HG02571 (cell line): ENCODE data around the gene TYW1B.
"Not testable (repeated sequence)": the region's sequence is repeated elsewhere in the genome, so short reads cannot be mapped to it uniquely, and the experiment has no call there.

Experiments used
- ATAC-seq: cut with Tn5 transposase; IDR thresholded peaks from one replicate; pipeline ENCODE4 v1.9.1; 2021; ENCODE audit warnings: mild to moderate bottlenecking, moderate library complexity; ENCODE audit not compliant: unreplicated experiment

Gene TYW1B

DNA sequence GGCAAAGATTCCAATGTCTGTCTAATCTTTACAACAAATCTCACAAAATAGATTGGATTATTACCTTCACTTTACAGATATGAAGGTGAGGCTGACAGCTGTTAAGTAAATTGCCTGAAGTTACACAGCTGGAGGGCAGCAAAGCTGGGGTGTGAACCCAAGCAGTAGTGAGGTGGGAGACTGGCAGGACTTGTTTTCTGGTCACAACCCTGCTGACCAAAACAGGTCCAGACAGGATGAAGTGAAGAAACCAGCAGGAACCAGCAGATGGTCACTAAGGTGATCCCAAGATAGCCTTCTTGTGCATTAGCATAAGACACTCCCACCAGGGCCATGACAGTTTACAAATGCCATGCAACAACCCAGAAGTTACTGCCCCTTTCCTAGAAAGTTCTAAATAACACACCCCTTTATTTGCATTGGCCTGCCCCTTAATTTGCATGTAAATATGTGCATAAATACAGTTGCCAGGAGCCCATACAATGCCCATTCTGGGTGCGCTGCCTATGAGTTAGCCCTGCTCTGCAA, 195.2 kb downstream of the TYW1B start:
- not testable (repeated sequence) for ATAC-seq

DNA sequence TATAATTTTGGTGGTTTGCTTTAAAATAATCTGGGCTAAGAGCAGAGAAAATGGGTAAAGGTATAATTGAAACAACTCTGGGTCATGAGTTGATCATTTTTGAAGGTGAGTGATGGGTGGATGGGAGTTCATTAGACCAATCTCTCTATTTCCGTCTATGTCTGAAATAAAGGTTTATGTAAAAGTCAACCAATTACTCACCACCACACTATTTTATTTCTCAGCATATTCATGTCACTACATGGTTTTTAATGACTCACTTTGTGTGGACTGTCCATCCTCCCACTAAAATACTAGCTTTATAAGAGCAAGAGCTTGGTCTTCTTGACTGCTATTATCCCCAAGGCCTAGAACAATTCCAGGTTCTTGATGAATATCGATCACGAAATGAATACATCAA, 199.6 kb downstream of the TYW1B start:
- not testable (repeated sequence) for ATAC-seq

DNA sequence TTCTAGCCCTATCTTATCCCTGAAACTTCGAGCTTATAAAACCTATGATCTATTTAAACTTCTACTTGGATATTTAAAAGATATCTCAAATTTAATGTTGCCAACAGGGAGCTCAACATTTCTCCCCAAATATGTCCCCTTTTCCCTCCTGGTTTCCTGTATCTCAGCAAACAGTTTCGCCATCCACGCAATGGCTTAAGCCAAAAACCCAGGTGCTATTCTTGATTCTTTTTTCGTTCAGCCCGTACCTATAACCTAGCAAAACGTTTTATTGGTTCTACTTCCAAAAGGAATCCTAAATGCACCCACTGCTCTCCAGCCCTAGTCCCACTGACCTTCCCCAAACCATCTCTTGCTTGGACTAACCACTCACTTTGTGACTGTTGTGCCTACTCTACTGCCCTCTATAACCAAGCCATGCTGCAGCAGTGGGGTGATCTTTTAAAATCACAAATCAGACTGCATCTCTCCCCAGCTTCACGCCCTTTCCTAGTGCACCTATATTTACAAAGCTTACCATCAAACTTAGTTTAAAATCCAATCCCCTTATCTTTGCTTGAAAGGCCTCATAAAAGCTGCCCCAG, 201.5 kb downstream of the TYW1B start:
- peak; percentile 6 for ATAC-seq

DNA sequence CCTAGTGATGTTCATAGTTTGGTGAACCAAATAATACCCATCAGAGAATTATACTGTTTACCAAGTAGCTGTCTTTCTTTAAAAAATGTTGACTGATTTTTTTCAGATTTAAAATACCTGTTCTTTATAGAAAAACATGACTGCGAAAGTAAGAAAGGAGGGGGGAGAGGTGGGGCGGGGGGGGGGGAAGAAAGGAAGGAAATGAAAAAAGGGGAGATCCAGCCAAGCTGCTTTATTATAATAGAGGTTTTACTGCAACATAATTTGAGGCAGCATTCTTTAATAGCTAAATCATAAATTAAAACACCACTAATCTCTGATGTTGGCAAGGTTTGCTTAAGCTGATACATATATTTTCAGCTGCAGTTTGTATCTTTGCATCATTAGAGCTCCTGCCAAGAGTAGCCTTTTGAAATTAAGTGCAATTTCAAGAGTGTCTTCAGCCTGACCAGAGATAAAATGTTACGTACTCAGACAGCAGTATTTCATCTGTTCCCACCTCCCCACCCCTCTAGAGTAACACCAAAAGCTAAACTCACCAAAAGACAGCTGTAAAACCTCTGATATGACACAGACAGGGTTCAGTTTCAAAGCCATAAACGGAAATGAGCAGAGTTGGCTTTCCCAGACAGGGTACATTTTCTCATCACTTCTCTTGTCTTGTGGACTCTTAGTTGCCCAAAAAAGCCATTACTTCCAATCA, 202.1 kb downstream of the TYW1B start:
- peak; percentile 95 for ATAC-seq

DNA sequence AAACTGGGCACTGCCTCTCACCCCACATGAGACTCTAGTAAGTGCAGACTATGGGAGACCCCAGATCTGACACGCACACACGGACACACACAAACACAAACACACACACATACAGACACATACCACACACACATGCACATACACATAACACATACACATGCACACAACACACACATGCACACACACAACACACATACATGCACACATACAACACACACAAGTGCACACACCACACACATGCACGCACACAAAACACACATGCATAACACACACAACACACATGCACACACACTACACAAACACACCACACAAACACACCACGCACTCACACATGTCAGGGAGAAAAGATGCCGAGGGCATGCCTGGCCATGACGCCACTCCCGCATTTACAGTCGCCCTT, 205.5 kb downstream of the TYW1B start:
- ATAC-seq: no peak

DNA sequence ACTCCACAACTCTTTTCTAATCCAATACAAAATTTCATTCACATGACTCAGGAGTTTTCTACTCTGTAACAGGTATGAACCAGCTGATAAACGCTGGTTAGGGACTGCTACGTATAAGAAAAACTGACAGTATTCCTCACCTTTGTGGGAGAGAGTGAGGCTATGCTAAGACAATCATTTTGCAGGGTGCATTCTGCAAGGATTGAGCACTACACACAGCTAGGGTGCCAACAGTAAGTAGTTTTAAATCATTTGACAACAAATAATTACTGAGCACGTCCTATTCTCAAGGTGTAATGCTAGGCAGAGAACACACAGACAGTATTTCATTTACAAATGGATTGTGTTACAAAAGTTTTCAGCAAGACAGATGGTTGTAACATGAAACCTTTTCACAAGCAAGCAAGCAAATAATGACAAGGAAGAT, 206.2 kb downstream of the TYW1B start:
- not testable (repeated sequence) for ATAC-seq

DNA sequence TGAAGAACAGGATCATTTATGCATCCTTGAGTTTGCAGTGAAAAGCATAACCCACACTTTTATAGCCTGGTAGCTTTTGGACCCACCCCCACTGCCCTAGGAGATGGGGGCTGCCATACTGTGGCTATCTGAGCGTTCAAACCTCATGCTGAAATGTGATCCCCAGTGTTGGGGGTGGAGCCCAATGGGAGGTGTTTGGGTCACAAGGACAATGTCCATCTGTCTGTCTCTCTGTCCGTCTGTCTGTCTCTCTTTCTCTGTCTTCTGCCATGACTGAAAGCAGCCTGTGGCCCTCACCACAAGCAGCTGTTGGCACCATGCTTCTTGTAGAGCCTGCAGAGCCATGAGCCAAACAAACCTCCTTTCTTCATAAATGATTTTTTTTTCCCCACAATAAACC, 207.1 kb downstream of the TYW1B start:
- not testable (repeated sequence) for ATAC-seq

DNA sequence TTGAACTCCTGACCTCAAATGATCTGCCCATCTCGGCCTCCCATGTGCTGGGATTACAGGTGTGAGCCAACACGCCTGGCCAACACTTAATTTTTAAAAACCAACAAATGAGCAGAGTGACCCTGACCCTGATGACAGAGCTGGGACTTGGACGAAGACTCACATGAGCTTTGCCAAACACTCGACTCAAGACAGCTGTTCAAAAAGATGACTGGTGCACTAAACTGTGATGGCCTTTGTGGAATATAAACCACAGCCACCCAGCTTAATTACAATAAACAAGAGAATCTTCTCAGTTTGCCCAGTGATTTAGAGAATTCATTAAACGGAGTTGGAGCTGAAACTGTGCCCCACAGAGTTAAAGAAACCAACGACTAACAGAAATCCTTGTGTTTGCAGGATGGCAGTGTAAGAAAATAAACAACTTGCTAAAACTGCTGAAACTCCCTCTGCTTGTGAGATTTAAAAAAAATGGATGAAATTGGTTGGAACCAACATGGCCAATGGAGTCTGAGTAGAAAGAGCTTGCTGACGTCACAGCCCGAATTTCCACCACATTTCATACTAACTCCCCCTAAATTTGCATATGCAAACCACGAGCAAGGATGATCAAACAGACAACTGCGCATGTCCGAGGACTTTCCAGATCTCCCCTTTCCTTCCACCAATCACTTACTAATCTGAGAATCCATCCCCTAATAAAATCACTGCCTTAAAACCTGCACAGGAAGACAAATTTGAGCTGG, 209.4 kb downstream of the TYW1B start:
- not testable (repeated sequence) for ATAC-seq

DNA sequence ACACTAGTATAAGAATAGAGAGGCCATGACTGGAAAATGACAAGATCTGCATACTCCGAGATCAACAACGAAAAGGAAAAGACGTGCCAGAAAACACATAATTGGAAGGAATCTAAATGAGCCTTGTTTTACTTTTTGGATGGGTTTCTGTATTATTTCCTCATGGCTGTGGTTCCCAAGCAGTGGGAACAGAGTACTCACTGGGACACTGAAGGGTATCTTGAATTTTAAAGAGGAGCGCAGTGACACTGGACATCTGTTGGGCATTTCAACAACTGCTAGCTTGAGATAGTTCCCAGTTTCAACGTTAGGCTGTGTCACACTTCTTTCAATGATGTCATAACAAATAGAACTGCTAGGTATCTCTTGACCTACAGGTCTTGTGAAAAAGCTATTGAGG, 218.2 kb downstream of the TYW1B start:
- ATAC-seq: not testable (repeated sequence)

DNA sequence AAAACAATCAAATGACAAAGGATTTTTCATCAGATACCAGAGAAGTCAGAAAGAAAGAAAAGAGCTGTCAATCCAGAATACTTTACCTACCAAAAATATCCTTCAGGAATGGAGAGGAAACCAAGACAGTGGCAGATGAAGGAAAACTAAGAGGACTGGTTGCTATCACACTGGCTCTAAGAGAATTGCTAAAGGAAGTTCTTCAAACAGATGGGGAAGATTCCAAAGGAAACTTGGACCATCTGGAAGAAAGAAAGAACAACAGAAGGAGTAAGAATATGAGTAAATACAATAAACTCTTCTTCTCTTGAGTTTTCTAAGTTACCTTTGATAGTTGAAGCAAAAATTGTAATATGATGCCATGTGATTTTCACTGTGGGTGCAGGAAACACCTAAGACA, 220.0 kb downstream of the TYW1B start:
- ATAC-seq: not testable (repeated sequence)

DNA sequence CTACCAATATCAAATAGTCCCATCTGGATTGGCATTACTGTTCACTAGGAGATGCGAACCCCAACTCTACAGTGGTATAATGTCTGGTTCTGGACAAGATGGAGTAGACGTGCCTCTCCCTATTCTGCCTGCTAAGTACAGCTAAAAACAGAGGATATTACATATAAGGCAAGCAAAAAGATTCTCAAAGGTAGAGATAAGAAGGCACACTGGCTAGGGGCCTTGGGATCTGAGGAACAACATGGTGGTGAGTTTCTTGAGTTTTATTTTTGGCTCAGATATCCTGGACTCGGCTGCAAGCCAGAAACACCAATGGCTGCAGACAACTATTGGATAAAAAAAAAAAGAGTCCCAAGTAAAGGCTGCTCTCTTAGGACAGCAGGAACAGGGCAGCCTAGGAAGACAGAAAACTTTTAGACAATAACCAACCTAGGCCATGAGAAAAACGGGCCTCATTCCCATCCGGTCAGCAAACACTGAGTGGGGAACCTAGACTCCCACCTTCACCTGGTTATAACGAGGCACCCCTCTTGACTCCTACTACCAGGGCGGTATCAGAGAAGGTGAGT, 222.1 kb downstream of the TYW1B start:
- not testable (repeated sequence) for ATAC-seq

DNA sequence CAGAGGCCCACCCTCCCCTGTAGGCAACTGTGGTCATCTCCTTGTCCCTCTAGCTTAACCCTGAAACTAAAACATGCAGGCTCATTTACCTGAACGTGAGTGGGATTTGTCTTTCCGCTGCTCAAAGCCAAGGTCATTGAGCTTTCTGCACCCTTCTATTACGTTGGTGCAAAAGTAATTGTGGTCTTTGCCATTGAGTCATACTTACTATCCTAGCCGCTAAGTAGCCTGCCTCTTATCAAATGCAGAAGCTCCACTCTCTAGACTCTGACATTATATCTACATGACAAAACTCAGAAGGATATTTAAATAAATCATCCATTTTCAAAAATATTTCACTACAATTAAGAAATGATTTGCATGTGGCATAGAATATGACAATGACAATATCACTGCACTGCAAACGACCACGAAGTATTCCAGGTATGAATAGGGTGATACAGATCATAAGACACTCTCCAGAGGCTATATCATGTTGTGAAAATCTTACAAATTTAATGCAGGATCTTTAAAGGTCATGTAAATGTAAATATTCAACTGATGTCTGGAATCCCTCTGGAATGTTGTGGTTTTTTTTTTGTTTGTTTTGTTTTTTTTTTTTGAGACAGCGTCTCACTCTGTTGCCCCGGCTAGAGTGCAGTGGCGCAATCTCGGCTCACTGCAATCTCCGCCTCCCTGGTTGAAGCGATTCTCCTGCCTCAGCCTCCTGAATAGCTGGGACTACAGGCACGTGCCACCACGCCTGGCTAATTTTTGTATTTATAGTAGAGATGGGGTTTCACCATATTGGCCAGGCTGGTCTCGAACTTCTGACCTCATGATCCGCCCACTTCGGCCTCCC, 223.0 kb downstream of the TYW1B start:
- ATAC-seq: not testable (repeated sequence)

DNA sequence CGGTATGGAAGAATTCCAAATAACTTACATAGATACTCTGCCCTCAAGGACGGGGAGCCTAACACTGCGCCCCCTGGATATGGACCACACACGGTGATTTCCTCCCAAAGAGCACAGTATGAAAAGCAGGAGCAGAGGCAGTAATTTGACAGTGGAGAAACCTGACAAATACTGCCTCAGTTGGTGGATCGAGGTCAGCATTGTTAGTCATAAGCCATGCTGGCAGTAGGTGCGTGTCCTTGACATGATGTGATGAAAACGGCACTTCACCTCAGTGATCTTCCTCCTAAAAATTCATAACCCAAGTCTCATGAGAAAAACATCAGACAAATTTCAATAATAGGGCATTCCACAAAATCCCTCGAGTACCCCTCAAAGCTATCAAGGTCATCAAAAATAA, 224.5 kb downstream of the TYW1B start:
- not testable (repeated sequence) for ATAC-seq

DNA sequence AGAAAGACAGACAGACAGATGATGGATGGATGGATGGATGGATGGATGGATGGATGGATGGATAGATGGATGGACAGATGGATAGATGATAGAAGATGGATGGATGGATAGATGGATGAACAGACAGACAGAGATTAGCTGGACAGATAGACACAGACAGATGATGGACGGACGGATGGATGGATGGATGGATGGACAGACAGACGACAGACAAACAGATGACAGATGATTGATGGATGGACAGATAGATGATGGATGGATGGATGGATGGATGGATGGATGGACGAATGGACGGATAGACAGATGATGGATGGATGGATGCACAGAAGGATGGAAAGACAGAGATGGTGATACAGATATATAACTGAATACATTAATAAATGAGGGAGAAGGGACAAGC, 224.9 kb downstream of the TYW1B start:
- ATAC-seq: no peak

DNA sequence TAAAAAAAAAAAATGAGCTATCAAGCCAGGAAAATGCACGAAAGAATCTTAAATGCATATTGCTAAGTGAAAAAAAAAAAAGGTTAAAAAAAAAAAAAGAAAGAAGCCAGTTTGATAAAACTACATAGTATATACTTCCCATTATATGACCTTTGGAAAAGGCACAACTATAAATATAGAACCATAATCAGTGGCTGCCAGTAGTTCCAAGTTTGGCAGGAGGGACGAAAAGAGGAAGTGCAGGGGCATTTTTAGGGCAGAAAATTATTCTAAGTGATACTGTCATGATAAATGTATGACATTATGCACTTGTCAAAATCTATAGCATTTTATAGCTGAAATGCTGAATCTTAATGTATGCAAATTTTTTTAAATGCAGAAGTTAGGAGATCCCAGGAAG, 226.3 kb downstream of the TYW1B start:
- not testable (repeated sequence) for ATAC-seq

DNA sequence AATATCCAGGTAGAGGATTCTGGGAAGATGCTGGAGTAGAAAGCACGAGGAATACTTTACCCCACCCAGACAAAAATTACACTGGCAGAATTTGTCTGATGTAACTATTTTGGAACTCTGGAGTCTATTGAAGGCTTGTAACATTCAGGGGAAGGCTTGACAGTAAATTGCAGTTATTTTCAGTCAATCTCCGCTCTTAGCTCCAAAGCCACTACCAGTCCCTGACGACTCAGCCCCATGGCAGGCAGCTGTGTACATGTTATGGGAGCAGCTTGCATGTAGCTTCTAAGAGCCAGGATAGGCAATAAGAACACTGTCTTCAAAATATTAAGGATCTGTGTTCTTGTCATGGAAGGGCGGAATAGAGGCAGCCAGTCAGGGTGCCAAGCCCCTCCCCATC, 238.0 kb downstream of the TYW1B start:
- not testable (repeated sequence) for ATAC-seq

DNA sequence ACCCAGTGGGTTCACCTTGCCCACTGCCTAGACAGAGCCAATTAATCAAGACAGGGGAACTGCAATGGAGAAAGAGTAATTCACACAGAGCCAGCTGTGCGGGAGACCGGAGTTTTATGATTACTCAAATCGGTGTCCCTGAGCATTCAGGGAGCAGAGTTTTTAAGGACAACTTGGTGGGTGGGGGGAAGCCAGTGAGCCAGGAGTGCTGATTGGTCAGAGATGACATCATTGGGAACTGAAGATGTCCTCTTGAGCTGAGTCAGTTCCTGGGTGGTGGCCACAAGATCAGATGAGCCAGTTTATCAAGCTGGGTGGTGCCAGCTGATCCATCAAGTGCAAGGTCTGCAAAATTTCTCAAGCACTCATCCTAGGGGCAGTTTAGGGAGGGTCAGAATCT, 240.7 kb downstream of the TYW1B start:
- ATAC-seq: not testable (repeated sequence)

DNA sequence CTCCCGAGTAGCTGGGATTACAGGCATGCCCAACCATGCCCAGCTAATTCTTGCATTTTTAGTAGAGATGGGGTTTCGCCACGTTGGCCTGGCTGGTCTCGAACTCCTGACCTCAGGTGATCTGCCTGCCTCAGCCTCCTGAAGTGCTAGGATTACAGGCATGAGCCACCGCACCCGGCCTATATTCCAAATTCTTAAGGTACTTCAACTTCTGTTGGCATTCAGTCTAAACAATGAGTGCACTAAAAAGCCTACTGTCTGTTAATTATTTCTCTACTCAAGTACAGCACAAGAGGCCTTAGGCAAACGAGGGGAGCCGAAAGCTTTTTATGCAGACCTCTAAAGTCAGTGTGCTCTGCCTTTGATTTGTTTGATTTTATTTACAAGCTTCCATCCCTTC, 243.4 kb downstream of the TYW1B start:
- ATAC-seq: not testable (repeated sequence)

DNA sequence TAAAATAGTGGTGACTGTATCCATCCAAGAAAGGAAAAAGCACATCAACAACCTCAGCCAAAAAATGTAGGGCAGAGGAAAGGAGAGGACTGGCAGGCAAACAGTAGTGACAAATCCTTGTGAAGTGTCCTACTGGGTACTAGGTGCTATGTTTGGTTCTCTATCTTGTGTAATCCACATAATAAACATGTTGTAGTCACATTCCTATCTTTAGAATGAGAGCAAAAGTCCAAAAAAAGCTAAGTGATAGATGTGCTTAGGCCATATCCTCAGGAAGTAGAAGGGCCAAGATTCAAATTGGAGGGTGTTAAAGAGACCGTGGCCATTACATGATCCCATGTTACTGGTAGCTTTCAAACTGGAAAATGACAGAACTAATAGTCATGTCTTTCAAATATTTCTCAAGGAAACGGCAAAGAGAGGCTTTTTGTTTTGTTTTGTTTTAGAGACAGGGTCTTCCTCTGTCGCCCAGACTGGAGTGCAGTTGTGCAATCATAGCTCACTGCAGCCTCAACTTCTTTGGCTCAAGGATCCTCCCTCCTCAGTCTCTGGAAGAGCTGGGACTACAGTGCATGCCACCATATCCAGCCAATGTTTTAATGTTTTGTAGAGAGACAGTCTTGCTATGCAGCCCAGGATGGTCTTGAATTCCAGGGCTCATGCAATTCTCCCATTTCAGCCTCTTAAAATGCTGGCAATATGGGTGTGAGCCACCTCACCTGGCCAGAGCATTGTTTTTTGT, 244.2 kb downstream of the TYW1B start:
- ATAC-seq: not testable (repeated sequence)
